ENCODE data around the gene AMOTL1. TPM values are rescaled to one million over a fixed set of nuclear protein-coding genes. Genes with fewer than 3 reads are reported as not detected.

AMOTL1 gene
- total RNA-seq, 6 experiments from 2014 or later: 7.4 to 43.8 (median 17.3) TPM

- Histone ChIP-seq H3K9me3 (no peaks in the 10 kb centered on the region), H3K4me3 (peak overlapping the region; percentile 35 to 51 (median 46)), H3K4me1 (peaks cover 0 to 7% (median 0%) of the 10 kb centered on the region in 4 donors), H3K27me3 (no peaks in the 10 kb centered on the region), H3K27ac (no peak overlapping the region), H3K36me3 (no peaks in the 10 kb centered on the region)
- ATAC-seq (peak; percentile 33 to 47 (median 46)), DNase-seq (peak in 2 of 3 donors; percentile 23 to 48)
- TF ChIP-seq CTCF (IDR thresholded peaks at IDR 0.05) (no peak), POLR2A (IDR thresholded peaks at IDR 0.05) (no peak)
- intact Hi-C loops (cut with DNase I): no loop called here
- 8% methylated on average over 12 of the region's 82 CpGs for WGBS (ENCODE audit: insufficient coverage, low coverage, low lambda C conversion rate, missing lambda C conversion rate)
Observed at GRCh38 chr11:94740083-94741021, 27.8 kb upstream of the AMOTL1 start.

GRCh38 chr11:94741022-94741679, 27.0 kb upstream of the AMOTL1 start:
- intact Hi-C loops (cut with DNase I): no loop called here
- WGBS (ENCODE audit: insufficient coverage, low coverage, low lambda C conversion rate, missing lambda C conversion rate): under 1% methylated on average over 20 of the region's 35 CpGs
- Histone ChIP-seq H3K4me3 (peak overlapping the region; percentile 35 to 51 (median 46)), H3K27me3 (no peaks in the 10 kb centered on the region), H3K4me1 (peaks cover 0 to 7% (median 0%) of the 10 kb centered on the region in 4 donors), H3K36me3 (no peaks in the 10 kb centered on the region), H3K9me3 (no peaks in the 10 kb centered on the region), H3K27ac (no peak overlapping the region)
- TF ChIP-seq POLR2A (IDR thresholded peaks at IDR 0.05) (no peak), CTCF (IDR thresholded peaks at IDR 0.05) (peak; percentile 40 to 48 (median 44))
- DNase-seq: peak; percentile 28 to 61 (median 49)
- ATAC-seq: peak; percentile 87 to 92 (median 88)

GRCh38 chr11:94742665-94743064, 25.5 kb upstream of the AMOTL1 start:
- no peak overlapping the region for H3K4me3 ChIP-seq
- H3K36me3 ChIP-seq: no peaks in the 10 kb centered on the region
- TF ChIP-seq POLR2A (IDR thresholded peaks at IDR 0.05): no peak
- no peak for TF ChIP-seq CTCF (IDR thresholded peaks at IDR 0.05)
- no peaks in the 10 kb centered on the region for H3K27me3 ChIP-seq
- H3K9me3 ChIP-seq: no peaks in the 10 kb centered on the region
- ATAC-seq (no peak), DNase-seq (no peak)
- H3K4me1 ChIP-seq: peaks cover 0 to 7% (median 0%) of the 10 kb centered on the region in 4 donors
- 95% methylated on average over 2 of the region's 2 CpGs for WGBS (ENCODE audit: insufficient coverage, low coverage, low lambda C conversion rate, missing lambda C conversion rate)
- intact Hi-C loops (cut with DNase I): no loop called here
- H3K27ac ChIP-seq: no peak overlapping the region

GRCh38 chr11:94746721-94747120, 21.4 kb upstream of the AMOTL1 start:
- peak in 2 of 4 donors; percentile 39 to 80 for ATAC-seq
- WGBS (ENCODE audit: insufficient coverage, low coverage, low lambda C conversion rate, missing lambda C conversion rate): 39% methylated on average over 3 of the region's 3 CpGs
- no peak for DNase-seq
- H3K4me3 ChIP-seq: no peak overlapping the region
- H3K4me1 ChIP-seq: no peaks in the 10 kb centered on the region
- intact Hi-C loops (cut with DNase I): no loop called here
- no peaks in the 10 kb centered on the region for H3K9me3 ChIP-seq
- no peak overlapping the region for H3K27ac ChIP-seq
- H3K27me3 ChIP-seq: no peaks in the 10 kb centered on the region
- H3K36me3 ChIP-seq: no peaks in the 10 kb centered on the region
- TF ChIP-seq POLR2A (IDR thresholded peaks at IDR 0.05): no peak
- no peak for TF ChIP-seq CTCF (IDR thresholded peaks at IDR 0.05)

Data from right lobe of liver (tissue), 6 donors.